Measurements from ENCODE around the gene ADORA2A.

Gene ADORA2A

DNA sequence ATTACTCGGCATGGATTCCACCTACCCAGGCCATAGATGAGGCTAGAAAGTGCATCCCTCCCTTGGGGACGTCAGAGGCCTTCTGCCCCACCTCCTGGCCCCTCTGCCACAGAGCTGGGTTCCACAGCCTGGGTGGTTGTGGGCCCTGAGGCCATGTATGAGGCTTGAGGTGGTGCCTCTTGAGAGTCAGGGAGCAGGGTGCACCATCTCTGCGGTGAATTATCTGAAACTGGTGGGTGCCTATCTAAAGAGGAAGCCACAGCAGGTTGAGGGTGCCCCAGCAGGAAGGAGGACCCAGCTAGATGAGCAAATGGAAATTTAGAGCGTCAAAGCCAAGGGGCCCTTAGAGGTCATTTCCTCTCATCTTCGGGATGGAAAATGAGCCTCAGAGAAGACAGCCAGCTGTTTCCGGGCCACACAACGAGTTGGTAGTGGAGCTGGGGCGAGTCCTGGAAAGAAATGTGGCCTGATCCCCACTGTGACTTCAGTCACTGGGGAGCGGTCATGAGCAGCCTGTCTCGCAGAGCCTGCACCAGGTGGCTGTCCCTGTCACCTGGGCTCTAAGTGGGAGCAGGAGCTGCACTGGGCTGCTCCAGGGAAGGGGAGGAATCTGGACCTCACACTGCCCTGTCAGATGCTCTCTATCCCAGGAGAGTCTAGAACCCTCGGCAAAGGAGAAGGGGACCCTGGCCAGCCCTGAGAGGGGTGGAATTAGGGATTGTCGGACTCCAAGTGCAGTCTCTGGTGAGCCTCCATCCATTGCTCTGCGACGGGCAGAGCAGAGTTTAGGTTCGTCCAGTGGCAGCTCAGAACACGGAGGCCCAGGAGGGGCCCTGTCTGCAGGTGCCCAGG, 7.3 kb downstream of the ADORA2A start:
- TF ChIP-seq, protein P1, sequence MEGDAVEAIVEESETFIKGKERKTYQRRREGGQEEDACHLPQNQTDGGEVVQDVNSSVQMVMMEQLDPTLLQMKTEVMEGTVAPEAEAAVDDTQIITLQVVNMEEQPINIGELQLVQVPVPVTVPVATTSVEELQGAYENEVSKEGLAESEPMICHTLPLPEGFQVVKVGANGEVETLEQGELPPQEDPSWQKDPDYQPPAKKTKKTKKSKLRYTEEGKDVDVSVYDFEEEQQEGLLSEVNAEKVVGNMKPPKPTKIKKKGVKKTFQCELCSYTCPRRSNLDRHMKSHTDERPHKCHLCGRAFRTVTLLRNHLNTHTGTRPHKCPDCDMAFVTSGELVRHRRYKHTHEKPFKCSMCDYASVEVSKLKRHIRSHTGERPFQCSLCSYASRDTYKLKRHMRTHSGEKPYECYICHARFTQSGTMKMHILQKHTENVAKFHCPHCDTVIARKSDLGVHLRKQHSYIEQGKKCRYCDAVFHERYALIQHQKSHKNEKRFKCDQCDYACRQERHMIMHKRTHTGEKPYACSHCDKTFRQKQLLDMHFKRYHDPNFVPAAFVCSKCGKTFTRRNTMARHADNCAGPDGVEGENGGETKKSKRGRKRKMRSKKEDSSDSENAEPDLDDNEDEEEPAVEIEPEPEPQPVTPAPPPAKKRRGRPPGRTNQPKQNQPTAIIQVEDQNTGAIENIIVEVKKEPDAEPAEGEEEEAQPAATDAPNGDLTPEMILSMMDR (IDR thresholded peaks at IDR 0.05; ENCODE audit: borderline replicate concordance, control extremely low read depth, extremely low read depth, insufficient read depth, missing control alignments): no peak
- in situ Hi-C loops (cut with MboI; ENCODE audit: low sequenced_read_pairs, unreplicated experiment): no loop called here
- DNase-seq (ENCODE audit: low spot score): peak; percentile 87

DNA sequence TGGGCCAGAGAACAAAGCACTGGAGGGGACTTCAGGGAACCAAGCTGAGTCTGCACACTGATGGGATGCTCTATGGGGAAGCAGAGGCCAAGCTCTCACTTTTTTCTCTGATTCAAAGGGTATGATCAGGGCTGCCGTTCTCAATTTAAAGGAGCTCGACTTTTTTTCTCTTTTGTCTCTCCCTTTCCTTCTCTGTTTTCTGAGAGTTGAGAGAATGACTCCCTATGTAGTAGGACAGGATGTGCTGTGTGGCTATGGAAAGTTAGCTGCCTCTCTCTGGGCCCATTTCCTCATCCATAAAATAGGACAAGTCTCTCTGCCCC, 7.9 kb downstream of the ADORA2A start:
- TF ChIP-seq, protein P1 (IDR thresholded peaks at IDR 0.05; ENCODE audit: borderline replicate concordance, control extremely low read depth, extremely low read depth, insufficient read depth, missing control alignments): no peak

DNA sequence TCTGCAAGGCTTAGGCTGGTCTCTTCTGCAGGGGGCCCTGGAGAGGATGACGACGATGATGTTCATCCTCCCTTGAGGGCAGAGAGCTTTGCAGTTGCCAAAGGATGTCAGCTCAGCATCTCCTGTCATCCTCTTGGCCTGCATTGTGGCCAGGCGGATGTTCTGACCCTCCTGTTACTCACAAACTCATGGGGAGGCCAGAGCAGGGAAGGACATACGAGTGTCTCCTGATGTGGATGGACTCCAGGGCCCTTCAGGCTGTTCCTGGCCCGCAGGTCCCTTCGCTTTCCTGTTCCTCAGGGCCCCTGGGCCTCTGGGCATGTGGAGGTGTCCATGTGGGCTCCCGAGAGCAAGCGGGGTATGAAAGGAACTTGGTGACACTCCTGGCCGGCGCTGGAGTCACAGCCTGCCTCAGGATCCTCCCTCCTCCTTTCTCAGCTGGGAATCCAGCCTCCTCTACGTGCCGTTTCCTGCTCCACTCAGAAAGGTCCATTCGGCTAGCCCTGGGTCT, 8.5 kb downstream of the ADORA2A start:
- in situ Hi-C loops (cut with MboI; ENCODE audit: low sequenced_read_pairs, unreplicated experiment): no loop called here
- TF ChIP-seq, protein P1 (IDR thresholded peaks at IDR 0.05; ENCODE audit: borderline replicate concordance, control extremely low read depth, extremely low read depth, insufficient read depth, missing control alignments): no peak
- no peak for DNase-seq (ENCODE audit: low spot score)

More for the DNA sequence above, 7.9 kb downstream of the ADORA2A start:
- in situ Hi-C loops (cut with MboI; ENCODE audit: low sequenced_read_pairs, unreplicated experiment): no loop called here
- no peak for DNase-seq (ENCODE audit: low spot score)

DNA sequence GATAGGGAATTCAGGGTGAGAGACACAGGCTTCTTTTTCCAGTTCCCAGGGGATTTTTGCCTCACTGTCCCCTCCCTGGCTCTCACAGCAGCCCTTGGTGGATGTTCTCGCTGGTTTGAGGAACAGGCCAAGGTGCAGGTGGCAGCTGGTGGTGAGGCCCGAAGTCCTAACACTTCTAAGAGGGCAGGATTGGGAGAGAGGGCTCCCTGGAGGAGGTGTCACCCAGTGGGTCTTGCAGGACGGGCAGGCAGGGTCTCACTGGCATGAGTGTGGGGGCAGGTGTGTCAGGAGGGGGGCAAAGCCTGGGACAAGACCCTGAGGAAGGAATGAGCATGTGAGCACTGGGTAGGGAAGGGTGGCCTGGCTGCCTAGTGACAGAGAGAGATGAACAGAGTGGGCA, 9.2 kb downstream of the ADORA2A start:
- in situ Hi-C loops (cut with MboI; ENCODE audit: low sequenced_read_pairs, unreplicated experiment): no loop called here
- TF ChIP-seq, protein P1 (IDR thresholded peaks at IDR 0.05; ENCODE audit: borderline replicate concordance, control extremely low read depth, extremely low read depth, insufficient read depth, missing control alignments): no peak

DNA sequence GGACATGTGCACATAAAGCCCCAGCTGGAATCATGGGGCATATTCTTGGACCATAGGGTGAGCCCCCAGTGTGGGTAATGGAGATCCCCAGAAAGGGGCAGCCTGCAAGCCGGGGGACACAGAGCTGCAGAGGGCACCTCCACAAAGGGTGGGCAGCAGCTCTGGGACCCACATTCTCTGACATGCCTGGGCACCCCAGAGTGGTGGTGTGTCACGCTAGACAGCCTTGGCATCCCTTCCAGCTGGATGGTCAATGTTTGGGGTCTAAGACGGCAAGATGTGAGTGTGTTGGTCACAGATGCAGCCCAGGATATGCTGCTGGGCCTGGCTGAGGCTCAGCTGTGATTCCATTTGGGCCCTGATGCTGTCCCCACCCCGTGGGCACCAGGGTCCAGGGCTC, 9.7 kb downstream of the ADORA2A start:
- DNase-seq (ENCODE audit: low spot score): no peak
- in situ Hi-C loops (cut with MboI; ENCODE audit: low sequenced_read_pairs, unreplicated experiment): no loop called here
- TF ChIP-seq, protein P1 (IDR thresholded peaks at IDR 0.05; ENCODE audit: borderline replicate concordance, control extremely low read depth, extremely low read depth, insufficient read depth, missing control alignments): no peak

More for the DNA sequence above, 9.2 kb downstream of the ADORA2A start:
- no peak for DNase-seq (ENCODE audit: low spot score)

DNA sequence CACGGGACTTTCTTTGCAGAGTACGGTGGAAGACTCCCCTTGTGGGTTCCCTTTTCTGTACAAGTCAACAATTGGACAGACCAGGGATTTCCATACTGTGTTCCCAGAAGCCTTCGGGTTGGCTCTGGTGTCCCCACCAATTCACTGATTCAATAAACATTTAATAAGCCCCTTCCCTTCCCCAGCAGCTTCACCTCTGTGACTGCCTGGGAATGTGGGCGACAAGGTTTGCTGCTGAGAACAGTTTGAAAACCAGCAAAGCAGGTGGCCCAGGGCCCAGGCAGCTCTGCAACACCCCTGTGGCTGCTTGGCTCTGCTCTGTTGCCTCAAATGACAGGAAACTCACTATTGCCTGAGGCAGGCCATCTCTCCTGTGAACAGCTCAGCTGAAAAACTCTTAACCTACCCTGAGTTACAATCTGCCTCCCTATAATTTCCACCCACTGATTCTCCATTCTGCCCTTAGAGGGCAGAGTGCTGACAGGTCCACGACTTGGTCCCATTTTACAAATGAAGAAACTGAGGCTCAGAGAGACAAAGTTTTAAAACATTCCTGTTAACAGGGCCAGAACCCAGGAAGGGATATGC, 10.4 kb downstream of the ADORA2A start:
- in situ Hi-C loops (cut with MboI; ENCODE audit: low sequenced_read_pairs, unreplicated experiment): no loop called here
- DNase-seq (ENCODE audit: low spot score): peak; percentile 78
- TF ChIP-seq, protein P1 (IDR thresholded peaks at IDR 0.05; ENCODE audit: borderline replicate concordance, control extremely low read depth, extremely low read depth, insufficient read depth, missing control alignments): peak; percentile 40
